ENCODE measurements around the gene BHLHE40. TPM values are rescaled to one million over a fixed set of nuclear protein-coding genes. Genes with fewer than 3 reads are reported as not detected.

The BHLHE40 gene
- total and polyA plus RNA-seq, 10 of the 15 experiments (the other 5 are each of a cell fraction or from before 2014, with no cell fraction given) = 25.2 to 106 (median 51.4) TPM

- Histone ChIP-seq H3K27ac (ENCODE audit: control insufficient read depth, insufficient read depth) (no peak overlapping the region), H2AFZ (ENCODE audit: control insufficient read depth, low read depth, low read length) (no peak overlapping the region), H3K4me3 (no peak overlapping the region), H3K9ac (ENCODE audit: control insufficient read depth, insufficient read depth, low read length) (no peak overlapping the region), H3K4me1 (ENCODE audit: control insufficient read depth, insufficient read depth, low read length) (peaks cover 38% of the 10 kb centered on the region), H3K9me3 (replicated peaks; ENCODE audit: control insufficient read depth, insufficient read depth, low read length) (no peaks in the 10 kb centered on the region), H3K79me2 (ENCODE audit: control insufficient read depth, insufficient read depth, low read length) (peaks cover 9% of the 10 kb centered on the region), H4K20me1 (ENCODE audit: control insufficient read depth, insufficient read depth) (no peaks in the 10 kb centered on the region), H3K36me3 (ENCODE audit: control insufficient read depth in 2 of 2, insufficient read depth in 2 of 2, low read length in 1 of 2) (no peaks in the 10 kb centered on the region), H3K27me3 (replicated peaks in 1 of 2; ENCODE audit: control insufficient read depth in 2 of 2, insufficient read depth in 2 of 2, low read length in 1 of 2) (no peaks in the 10 kb centered on the region), H3K4me2 (ENCODE audit: control insufficient read depth, insufficient read depth) (no peak overlapping the region)
- RAD21 ChIA-PET (ENCODE audit: unreplicated experiment) = interaction anchor here (1.4 kb wide), 1 partner anchor 18 kb away, joined by 3 read pairs; no protein-coding TSS in a partner anchor
- TF ChIP-seq ATF7 (IDR thresholded peaks at IDR 0.05; ENCODE audit: low read depth) = peak; percentile 51; the same call in 1 of the 2 replicates
- peak; percentile 59; the same call in 1 of the 2 replicates for TF ChIP-seq MTA2 (IDR thresholded peaks at IDR 0.05; ENCODE audit: low read depth)
- peak; percentile 55 to 57 for TF ChIP-seq IKZF2 (IDR thresholded peaks at IDR 0.05)
- TF ChIP-seq POLR2AphosphoS2 (IDR thresholded peaks at IDR 0.05; ENCODE audit: low read depth, low read length) = no peak
- TF ChIP-seq RUNX3 (IDR thresholded peaks at IDR 0.05; ENCODE audit: low read length) = peak; percentile 47; the same call in 1 of the 2 replicates
- peak in 1 of 2 experiments; percentile 57; a peak in 2 of 4 replicates for TF ChIP-seq EP300 (IDR thresholded peaks at IDR 0.05; ENCODE audit: borderline replicate concordance in 1 of 2, control insufficient read depth in 1 of 2, low read depth in 2 of 2, low read length in 2 of 2)
- TF ChIP-seq NRF1 (conservative IDR thresholded peaks at IDR 0.05; ENCODE audit: low read depth, low read length) = no peak
- TF ChIP-seq SREBF1 (IDR thresholded peaks at IDR 0.05; ENCODE audit: low read length) = no peak
- no peak for TF ChIP-seq ZNF384 (IDR thresholded peaks at IDR 0.05; ENCODE audit: borderline replicate concordance, low read depth, low read length)
- no peak for TF ChIP-seq MEF2A (IDR thresholded peaks at IDR 0.05; ENCODE audit: insufficient read depth, low read depth, low read length)
- no peak for TF ChIP-seq NKRF (conservative IDR thresholded peaks at IDR 0.05)
- no peak for TF ChIP-seq HDAC6 (IDR thresholded peaks at IDR 0.05; ENCODE audit: unreplicated experiment)
- no peak for TF ChIP-seq POU2F2 (IDR thresholded peaks at IDR 0.05; ENCODE audit: borderline replicate concordance, low read depth, low read length)
- peak; percentile 46; the same call in 1 of the 2 replicates for TF ChIP-seq RELB (IDR thresholded peaks at IDR 0.05; ENCODE audit: low read depth)
- no peak for TF ChIP-seq SREBF2 (IDR thresholded peaks at IDR 0.05; ENCODE audit: low read length)
- ATAC-seq (no peak), DNase-seq (ENCODE audit: low read depth, low spot score) (no peak), FAIRE-seq (no peak)
- WGBS (ENCODE audit: insufficient coverage, insufficient replicate concordance, low lambda C conversion rate, missing lambda C conversion rate) = 69% methylated on average over 3 of the region's 3 CpGs
- no TSS peak for BruUV-seq (replicated peaks)
- intact Hi-C loops (cut with micrococcal nuclease; ENCODE audit: unreplicated experiment) = no loop called here
- in situ Hi-C loops (cut with MboI) = no loop called here
- POLR2A ChIA-PET = no interaction called here
- CTCF ChIA-PET = interaction anchor here (0.7 to 1.3 kb wide), 2 partner anchors 9 to 14 kb away, joined by 3 read pairs; no protein-coding TSS in a partner anchor
- SMC1A ChIA-PET (ENCODE audit: uncharacterized antibody, unreplicated experiment) = interaction anchor here (0.9 kb wide), 1 partner anchor 18 kb away, joined by 4 read pairs; no protein-coding TSS in a partner anchor
Observed at GRCh38 chr3:4990069-4990468, 10.8 kb downstream of the BHLHE40 start.

Measured in GM12878 (cell line).